HCT116 (cell line): ENCODE data around the gene NRBF2. TPM values are rescaled to one million over a fixed set of nuclear protein-coding genes. Genes with fewer than 3 reads are reported as not detected.

Source experiments
- ATAC-seq: fragments of 200-7000 bp; cut with Tn5 transposase; 2 replicates; pipeline ENCODE4 v1.9.1; 2020; ENCODE audit warnings: mild to moderate bottlenecking, moderate library complexity
- BruUV-seq: library from RNA; stranded (reverse); fragments of 400-500 nt; replicated peaks from 2 replicates; lab custom pipeline; 2021; lab: Mats Ljungman, UMichigan
- CTCF ChIA-PET: fragments of 300-600 bp; sonication (Branson Sonifier 250); formaldehyde crosslinking; loops from one replicate; lab custom pipeline; 2021; ENCODE audit warnings: antibody characterized with exemption; lab: Charles Lee
- POLR2A ChIA-PET: fragments of 300-600, 350-600 bp; sonication (Branson Sonifier 250); formaldehyde crosslinking; loops from one replicate; lab custom pipeline; 2021; ENCODE audit warnings: antibody characterized with exemption; lab: Charles Lee
- RAD21 ChIA-PET, 2 experiments: fragments of 300-600 bp; sonication (Branson Sonifier 250); formaldehyde crosslinking; loops; one replicate each; lab custom pipeline; 2023; ENCODE audit warnings: low total read pairs in 2 of 2; ENCODE audit not compliant: uncharacterized antibody in 2 of 2, unreplicated experiment in 2 of 2, low non-redundant PET in 1 of 2; lab: Charles Lee
- DNase-seq: peaks from one replicate; pipeline ENCODE4 v3.0.0-alpha.2; 2010; ENCODE audit warnings: low read depth, low spot score
- H2AFZ ChIP-seq: fragments of 200-600 bp; shearing (Covaris generic), sonication (generic); 2 replicates; pipeline ENCODE4 v1.6.1; 2017; ENCODE audit warnings: low read depth, mixed run types, mixed read lengths, antibody characterized with exemption, low read length; ENCODE audit not compliant: poor library complexity, severe bottlenecking
- H3K27ac ChIP-seq: 2 replicates; pipeline ENCODE4 v1.5.1; 2012; ENCODE audit warnings: low read depth, low read length
- H3K27me3 ChIP-seq: fragments of 200-600 bp; sonication (generic); 2 replicates; pipeline ENCODE4 v1.6.1; 2016; ENCODE audit warnings: mixed run types, low read length, mixed read lengths; ENCODE audit not compliant: insufficient read depth
- H3K36me3 ChIP-seq, 2 experiments: fragments of 200-500 bp in 1 of 2; fragments of 200-600 bp in 1 of 2; sonication (Bioruptor generic) in 1 of 2; sonication (generic) in 1 of 2; 2 replicates each; pipeline versions ENCODE4 v1.5.1 to v1.6.1; 2014 to 2016; ENCODE audit warnings: low read length in 2 of 2, inconsistent platforms in 1 of 2, mixed read lengths in 1 of 2, mixed run types in 1 of 2; ENCODE audit not compliant: insufficient read depth in 2 of 2, control insufficient read depth in 1 of 2
- H3K4me1 ChIP-seq, 2 experiments: fragments of 200-600 bp in 1 of 2; sonication (generic) in 1 of 2; 2 replicates each; pipeline versions ENCODE4 v1.5.1 to v1.6.1; 2012 to 2017; ENCODE audit warnings: low read length in 2 of 2, inconsistent platforms in 1 of 2, mild to moderate bottlenecking in 1 of 2, mixed read lengths in 1 of 2, mixed run types in 1 of 2, moderate library complexity in 1 of 2; ENCODE audit not compliant: insufficient read depth in 2 of 2, control insufficient read depth in 1 of 2
- H3K4me2 ChIP-seq: fragments of 200-600 bp; sonication (generic); 2 replicates; pipeline ENCODE4 v1.6.1; 2017; ENCODE audit warnings: mixed run types, low read length, mixed read lengths
- H3K4me3 ChIP-seq, 2 experiments: fragments of 200-600 bp in 1 of 2; sonication (generic) in 1 of 2; replicated peaks in 1 of 2; 2 replicates each; pipeline ENCODE4 v1.5.1; 2011 to 2016; ENCODE audit warnings: low read length in 2 of 2, control low read depth in 1 of 2, low read depth in 1 of 2, mild to moderate bottlenecking in 1 of 2, mixed read lengths in 1 of 2, mixed run types in 1 of 2
- H3K79me2 ChIP-seq: fragments of 200-600 bp; sonication (generic); 2 replicates; pipeline ENCODE4 v1.6.1; 2017; ENCODE audit warnings: mild to moderate bottlenecking, mixed run types, low read length, moderate library complexity, mixed read lengths; ENCODE audit not compliant: insufficient read depth
- H3K9ac ChIP-seq: fragments of 200-600 bp; sonication (generic); 2 replicates; pipeline ENCODE4 v1.6.1; 2016; ENCODE audit warnings: low read length, mixed read lengths
- H3K9me2 ChIP-seq: fragments of 200-600 bp; sonication (generic), shearing (Covaris generic); 2 replicates; pipeline ENCODE4 v1.6.1; 2017; ENCODE audit warnings: mixed run types, mild to moderate bottlenecking, moderate library complexity; ENCODE audit not compliant: insufficient read depth
- H3K9me3 ChIP-seq, 2 experiments: fragments of 200-500 bp in 1 of 2; fragments of 200-600 bp in 1 of 2; sonication (Bioruptor generic) in 1 of 2; sonication (generic) in 1 of 2; 2 replicates each; pipeline ENCODE4 v1.6.1; 2014 to 2017; ENCODE audit warnings: low read length in 2 of 2, mixed read lengths in 2 of 2, inconsistent platforms in 1 of 2, low read depth in 1 of 2, mild to moderate bottlenecking in 1 of 2, mixed run types in 1 of 2, moderate library complexity in 1 of 2; ENCODE audit not compliant: control insufficient read depth in 1 of 2, insufficient read depth in 1 of 2
- H4K20me1 ChIP-seq: fragments of 200-600 bp; sonication (generic), shearing (Covaris generic); 2 replicates; pipeline ENCODE4 v1.6.1; 2017; ENCODE audit warnings: mixed run types, mild to moderate bottlenecking, moderate library complexity; ENCODE audit not compliant: insufficient read depth
- CBX3 ChIP-seq: IDR thresholded peaks from 2 replicates; pipeline ENCODE4 v1.6.1; 2012; ENCODE audit warnings: low read depth
- CEBPB ChIP-seq: IDR thresholded peaks from 2 replicates; pipeline ENCODE4 v1.6.1; 2012; ENCODE audit warnings: low read depth
- EGR1 ChIP-seq: IDR thresholded peaks from 2 replicates; pipeline ENCODE4 v1.6.1; 2012; ENCODE audit warnings: low read depth
- ELF1 ChIP-seq: IDR thresholded peaks from 2 replicates; pipeline ENCODE4 v1.6.1; 2012; ENCODE audit warnings: low read depth, borderline replicate concordance
- EZH2 ChIP-seq: fragments of 200-600 bp; sonication (generic); IDR thresholded peaks from 2 replicates; pipeline ENCODE4 v1.6.1; 2017; ENCODE audit warnings: antibody characterized with exemption, mixed run types
- EZH2phosphoT487 ChIP-seq: fragments of 200-600 bp; IDR thresholded peaks from 2 replicates; pipeline ENCODE4 v1.6.1; 2018; ENCODE audit warnings: antibody characterized with exemption, borderline replicate concordance
- JUND ChIP-seq: IDR thresholded peaks from 2 replicates; pipeline ENCODE4 v1.6.1; 2012
- POLR2AphosphoS5 ChIP-seq: IDR thresholded peaks from 2 replicates; pipeline ENCODE4 v1.6.1; 2011; ENCODE audit warnings: mild to moderate bottlenecking, low read depth, low read length, moderate library complexity
- SIN3A ChIP-seq: IDR thresholded peaks from 2 replicates; pipeline ENCODE4 v1.6.1; 2012; ENCODE audit warnings: low read depth
- SP1 ChIP-seq: IDR thresholded peaks from 2 replicates; pipeline ENCODE4 v1.6.1; 2012; ENCODE audit warnings: low read depth
- ZFX ChIP-seq: fragments of 450-650 bp; IDR thresholded peaks from 2 replicates; pipeline ENCODE4 v1.6.1; 2017
- ZNF274 ChIP-seq: fragments of 200-500 bp; sonication (Bioruptor generic); IDR thresholded peaks from 2 replicates; pipeline ENCODE4 v1.6.1; 2014; ENCODE audit warnings: mild to moderate bottlenecking, low read depth, low read length, inconsistent platforms
- intact Hi-C: fragments of 100-400 bp; cut with micrococcal nuclease; formaldehyde crosslinking; loops from 2 replicates; pipeline ENCODE4 v1.10.0; 2022
- total RNA-seq: library from RNA; stranded (reverse); gene quantifications from one replicate; pipeline ENCODE4 v1.2.1, GENCODE V29; 2021; ENCODE audit not compliant: unreplicated experiment
- TF ChIP-seq, protein P1 (sequence below): IDR thresholded peaks from 2 replicates; pipeline ENCODE4 v1.6.1; 2011; ENCODE audit warnings: mild to moderate bottlenecking, low read length, moderate library complexity; ENCODE audit not compliant: insufficient replicate concordance; ENCODE audit errors: extremely low read depth
- TF ChIP-seq, protein P2 (sequence below): IDR thresholded peaks from 2 replicates; pipeline ENCODE4 v1.6.1; 2012
- TF ChIP-seq, protein P3 (sequence below), 3 experiments: fragments of 200-600 bp in 1 of 3; sonication (generic) in 1 of 3; IDR thresholded peaks in 2 of 3; conservative IDR thresholded peaks in 1 of 3; 2 replicates each; pipeline ENCODE4 v1.5.1; 2012 to 2017; ENCODE audit warnings: low read depth in 2 of 3, low read length in 2 of 3, antibody characterized with exemption in 1 of 3, borderline replicate concordance in 1 of 3, control low read depth in 1 of 3, mild to moderate bottlenecking in 1 of 3, mixed read lengths in 1 of 3, mixed run types in 1 of 3, moderate library complexity in 1 of 3; ENCODE audit not compliant: insufficient read depth in 1 of 3
- TF ChIP-seq, protein P4 (sequence below): IDR thresholded peaks from 2 replicates; pipeline ENCODE4 v1.6.1; 2012; ENCODE audit warnings: low read depth
- TF ChIP-seq, protein P5 (sequence below): IDR thresholded peaks from 2 replicates; pipeline ENCODE4 v1.6.1; 2012

Gene NRBF2
- total RNA-seq, 1 experiment from 2014 or later, result 20.2 TPM

DNA sequence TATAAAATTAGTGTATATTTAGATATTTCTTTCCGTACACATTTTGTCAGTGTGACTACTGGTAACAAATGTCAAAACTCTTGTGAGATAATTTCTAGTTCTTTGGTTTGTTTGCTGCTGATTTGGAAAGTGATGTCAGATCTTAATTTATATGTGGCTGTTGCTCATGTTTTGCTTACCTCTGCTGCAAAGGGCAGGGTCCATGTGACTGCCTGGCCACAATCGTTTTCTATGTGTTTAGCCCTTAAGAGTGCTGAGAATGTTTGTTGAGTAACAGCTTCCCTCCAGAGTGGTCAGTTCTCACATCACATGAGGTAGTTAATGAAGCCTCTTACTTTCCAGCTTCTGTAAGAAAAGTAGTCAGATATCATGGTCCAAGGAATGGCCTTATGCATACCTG, 4.2 kb downstream of the NRBF2 start:
- BruUV-seq, result no TSS peak
- intact Hi-C loops, result no loop called here
- Histone ChIP-seq H3K4me1 (peaks cover 2 to 19% of the 10 kb centered on the region in 2 experiments; a peak in 3 of 4 replicates), H3K4me3 (no peak overlapping the region), H3K36me3 (no peaks in the 10 kb centered on the region), H3K9me3 (no peaks in the 10 kb centered on the region), H3K27me3 (no peaks in the 10 kb centered on the region), H2AFZ (no peak overlapping the region), H3K79me2 (peaks cover 88% of the 10 kb centered on the region), H3K27ac (no peak overlapping the region), H4K20me1 (no peaks in the 10 kb centered on the region; the same call in 1 of the 2 replicates), H3K9ac (no peak overlapping the region), H3K4me2 (no peak overlapping the region), H3K9me2 (no peaks in the 10 kb centered on the region)
- DNase-seq, result no peak
- POLR2A ChIA-PET, result no interaction called here
- TF ChIP-seq SIN3A (no peak), POLR2AphosphoS5 (no peak), ELF1 (no peak), JUND (no peak), CEBPB (no peak), ZNF274 (no peak), CBX3 (no peak), EZH2phosphoT487 (no peak), EGR1 (no peak), SP1 (no peak), EZH2 (no peak), ZFX (no peak)
- TF ChIP-seq, protein P1, sequence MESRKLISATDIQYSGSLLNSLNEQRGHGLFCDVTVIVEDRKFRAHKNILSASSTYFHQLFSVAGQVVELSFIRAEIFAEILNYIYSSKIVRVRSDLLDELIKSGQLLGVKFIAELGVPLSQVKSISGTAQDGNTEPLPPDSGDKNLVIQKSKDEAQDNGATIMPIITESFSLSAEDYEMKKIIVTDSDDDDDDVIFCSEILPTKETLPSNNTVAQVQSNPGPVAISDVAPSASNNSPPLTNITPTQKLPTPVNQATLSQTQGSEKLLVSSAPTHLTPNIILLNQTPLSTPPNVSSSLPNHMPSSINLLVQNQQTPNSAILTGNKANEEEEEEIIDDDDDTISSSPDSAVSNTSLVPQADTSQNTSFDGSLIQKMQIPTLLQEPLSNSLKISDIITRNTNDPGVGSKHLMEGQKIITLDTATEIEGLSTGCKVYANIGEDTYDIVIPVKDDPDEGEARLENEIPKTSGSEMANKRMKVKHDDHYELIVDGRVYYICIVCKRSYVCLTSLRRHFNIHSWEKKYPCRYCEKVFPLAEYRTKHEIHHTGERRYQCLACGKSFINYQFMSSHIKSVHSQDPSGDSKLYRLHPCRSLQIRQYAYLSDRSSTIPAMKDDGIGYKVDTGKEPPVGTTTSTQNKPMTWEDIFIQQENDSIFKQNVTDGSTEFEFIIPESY, result no peak
- TF ChIP-seq, protein P2, sequence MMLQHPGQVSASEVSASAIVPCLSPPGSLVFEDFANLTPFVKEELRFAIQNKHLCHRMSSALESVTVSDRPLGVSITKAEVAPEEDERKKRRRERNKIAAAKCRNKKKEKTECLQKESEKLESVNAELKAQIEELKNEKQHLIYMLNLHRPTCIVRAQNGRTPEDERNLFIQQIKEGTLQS, result no peak
- TF ChIP-seq, protein P3, sequence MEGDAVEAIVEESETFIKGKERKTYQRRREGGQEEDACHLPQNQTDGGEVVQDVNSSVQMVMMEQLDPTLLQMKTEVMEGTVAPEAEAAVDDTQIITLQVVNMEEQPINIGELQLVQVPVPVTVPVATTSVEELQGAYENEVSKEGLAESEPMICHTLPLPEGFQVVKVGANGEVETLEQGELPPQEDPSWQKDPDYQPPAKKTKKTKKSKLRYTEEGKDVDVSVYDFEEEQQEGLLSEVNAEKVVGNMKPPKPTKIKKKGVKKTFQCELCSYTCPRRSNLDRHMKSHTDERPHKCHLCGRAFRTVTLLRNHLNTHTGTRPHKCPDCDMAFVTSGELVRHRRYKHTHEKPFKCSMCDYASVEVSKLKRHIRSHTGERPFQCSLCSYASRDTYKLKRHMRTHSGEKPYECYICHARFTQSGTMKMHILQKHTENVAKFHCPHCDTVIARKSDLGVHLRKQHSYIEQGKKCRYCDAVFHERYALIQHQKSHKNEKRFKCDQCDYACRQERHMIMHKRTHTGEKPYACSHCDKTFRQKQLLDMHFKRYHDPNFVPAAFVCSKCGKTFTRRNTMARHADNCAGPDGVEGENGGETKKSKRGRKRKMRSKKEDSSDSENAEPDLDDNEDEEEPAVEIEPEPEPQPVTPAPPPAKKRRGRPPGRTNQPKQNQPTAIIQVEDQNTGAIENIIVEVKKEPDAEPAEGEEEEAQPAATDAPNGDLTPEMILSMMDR (IDR thresholded peaks at IDR 0.05 in 2 of 3, conservative IDR thresholded peaks at IDR 0.05 in 1 of 3; ENCODE audit: borderline replicate concordance in 1 of 3, insufficient read depth in 1 of 3, low read depth in 2 of 3, low read length in 2 of 3), result no peak
- TF ChIP-seq, protein P4, sequence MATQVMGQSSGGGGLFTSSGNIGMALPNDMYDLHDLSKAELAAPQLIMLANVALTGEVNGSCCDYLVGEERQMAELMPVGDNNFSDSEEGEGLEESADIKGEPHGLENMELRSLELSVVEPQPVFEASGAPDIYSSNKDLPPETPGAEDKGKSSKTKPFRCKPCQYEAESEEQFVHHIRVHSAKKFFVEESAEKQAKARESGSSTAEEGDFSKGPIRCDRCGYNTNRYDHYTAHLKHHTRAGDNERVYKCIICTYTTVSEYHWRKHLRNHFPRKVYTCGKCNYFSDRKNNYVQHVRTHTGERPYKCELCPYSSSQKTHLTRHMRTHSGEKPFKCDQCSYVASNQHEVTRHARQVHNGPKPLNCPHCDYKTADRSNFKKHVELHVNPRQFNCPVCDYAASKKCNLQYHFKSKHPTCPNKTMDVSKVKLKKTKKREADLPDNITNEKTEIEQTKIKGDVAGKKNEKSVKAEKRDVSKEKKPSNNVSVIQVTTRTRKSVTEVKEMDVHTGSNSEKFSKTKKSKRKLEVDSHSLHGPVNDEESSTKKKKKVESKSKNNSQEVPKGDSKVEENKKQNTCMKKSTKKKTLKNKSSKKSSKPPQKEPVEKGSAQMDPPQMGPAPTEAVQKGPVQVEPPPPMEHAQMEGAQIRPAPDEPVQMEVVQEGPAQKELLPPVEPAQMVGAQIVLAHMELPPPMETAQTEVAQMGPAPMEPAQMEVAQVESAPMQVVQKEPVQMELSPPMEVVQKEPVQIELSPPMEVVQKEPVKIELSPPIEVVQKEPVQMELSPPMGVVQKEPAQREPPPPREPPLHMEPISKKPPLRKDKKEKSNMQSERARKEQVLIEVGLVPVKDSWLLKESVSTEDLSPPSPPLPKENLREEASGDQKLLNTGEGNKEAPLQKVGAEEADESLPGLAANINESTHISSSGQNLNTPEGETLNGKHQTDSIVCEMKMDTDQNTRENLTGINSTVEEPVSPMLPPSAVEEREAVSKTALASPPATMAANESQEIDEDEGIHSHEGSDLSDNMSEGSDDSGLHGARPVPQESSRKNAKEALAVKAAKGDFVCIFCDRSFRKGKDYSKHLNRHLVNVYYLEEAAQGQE, result no peak
- TF ChIP-seq, protein P5, sequence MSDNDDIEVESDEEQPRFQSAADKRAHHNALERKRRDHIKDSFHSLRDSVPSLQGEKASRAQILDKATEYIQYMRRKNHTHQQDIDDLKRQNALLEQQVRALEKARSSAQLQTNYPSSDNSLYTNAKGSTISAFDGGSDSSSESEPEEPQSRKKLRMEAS, result no peak
- RAD21 ChIA-PET, result no interaction called here
- CTCF ChIA-PET, result interaction anchor here (0.9 kb wide), 1 partner anchor 20 kb away, joined by 3 read pairs; no protein-coding TSS in a partner anchor
- ATAC-seq, result no peak
